ENCODE results near the gene TOM1L1.

The TOM1L1 gene

DNA sequence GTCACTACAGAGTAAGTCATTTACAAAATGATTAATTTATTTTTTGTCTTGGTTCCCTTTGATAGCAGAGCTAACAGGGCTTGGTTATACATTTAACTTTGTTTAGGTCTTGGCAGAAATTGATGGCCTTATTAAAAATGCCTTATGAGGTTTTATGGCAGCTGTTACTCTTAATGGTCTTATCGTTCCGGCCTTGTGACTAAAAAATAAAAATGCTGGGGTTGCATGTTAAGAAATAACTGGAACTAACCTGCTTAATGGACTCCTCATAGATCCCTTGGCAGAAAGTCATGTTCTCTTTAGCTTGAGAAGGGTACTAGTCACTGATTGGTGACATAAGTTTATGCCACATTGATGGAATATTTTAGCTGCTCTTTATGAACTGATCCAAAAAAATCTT lies 49.5 kb downstream of the TOM1L1 start:
- Mint-ChIP-seq H3K4me1 (ENCODE audit: low read depth) (no peaks in the 10 kb centered on the region), H3K36me3 (no peaks in the 10 kb centered on the region), H3K9me3 (ENCODE audit: low read depth) (no peaks in the 10 kb centered on the region), H3K4me3 (no peak overlapping the region), H3K27me3 (no peaks in the 10 kb centered on the region), H3K27ac (no peak overlapping the region)

GRCh38 chr17:54951286-54951685 lies 50.6 kb downstream of the TOM1L1 start:
- H3K4me3 Mint-ChIP-seq = no peak overlapping the region
- H3K27me3 Mint-ChIP-seq = no peaks in the 10 kb centered on the region
- H3K27ac Mint-ChIP-seq = no peak overlapping the region
- no peaks in the 10 kb centered on the region for H3K4me1 Mint-ChIP-seq (ENCODE audit: low read depth)
- no peaks in the 10 kb centered on the region for H3K9me3 Mint-ChIP-seq (ENCODE audit: low read depth)
- H3K36me3 Mint-ChIP-seq = no peaks in the 10 kb centered on the region

DNA sequence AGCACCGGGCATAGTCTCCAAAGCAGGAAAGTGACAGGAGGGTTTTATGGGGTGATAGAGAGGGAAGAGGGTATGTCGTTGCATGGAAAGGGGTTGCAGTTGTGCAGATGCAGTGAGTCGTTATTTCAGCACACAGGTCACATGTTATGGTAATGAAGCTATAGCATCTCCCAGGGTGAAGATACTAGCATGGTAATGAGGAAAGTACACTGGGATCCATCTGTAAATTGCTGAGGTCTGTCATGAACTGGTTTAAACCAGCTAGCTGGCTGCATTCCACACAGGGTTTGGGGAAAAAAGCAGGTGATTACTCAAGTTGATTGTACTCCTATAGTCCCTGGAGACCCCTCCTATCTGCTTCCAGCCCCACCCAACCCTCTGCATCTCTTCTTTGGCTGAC lies 56.1 kb downstream of the TOM1L1 start:
- Mint-ChIP-seq H3K27ac (no peak overlapping the region), H3K4me1 (ENCODE audit: low read depth) (peaks cover 5% of the 10 kb centered on the region), H3K27me3 (no peaks in the 10 kb centered on the region)

GRCh38 chr17:54967621-54968261 lies 67.1 kb downstream of the TOM1L1 start:
- Mint-ChIP-seq H3K4me1 (ENCODE audit: low read depth) (peaks cover 29% of the 10 kb centered on the region), H3K36me3 (peaks cover 2% of the 10 kb centered on the region), H3K9me3 (ENCODE audit: low read depth) (no peaks in the 10 kb centered on the region), H3K27me3 (no peaks in the 10 kb centered on the region), H3K27ac (no peak overlapping the region), H3K4me3 (no peak overlapping the region)

More for the DNA sequence above, 56.1 kb downstream of the TOM1L1 start:
- Mint-ChIP-seq H3K36me3 (peaks cover 3% of the 10 kb centered on the region), H3K4me3 (no peak overlapping the region), H3K9me3 (ENCODE audit: low read depth) (no peaks in the 10 kb centered on the region)

GRCh38 chr17:54968262-54968987 lies 67.8 kb downstream of the TOM1L1 start, which contains the start of the genes COX11 and STXBP4:
Gene COX11 (minus strand): TSS chr17:54968654. CDS start chr17:54968646, 8 bp downstream.
Gene STXBP4 (plus strand): TSS chr17:54968765. CDS start chr17:54986220, 17,455 bp downstream.
- H3K27me3 Mint-ChIP-seq = no peaks in the 10 kb centered on the region
- no peaks in the 10 kb centered on the region for H3K9me3 Mint-ChIP-seq (ENCODE audit: low read depth)
- H3K36me3 Mint-ChIP-seq = peaks cover 2% of the 10 kb centered on the region
- H3K27ac Mint-ChIP-seq = no peak within 1 kb of the TSS
- H3K4me1 Mint-ChIP-seq (ENCODE audit: low read depth) = peaks cover 28% of the 10 kb centered on the region
- no peak within 1 kb of the TSS for H3K4me3 Mint-ChIP-seq

DNA sequence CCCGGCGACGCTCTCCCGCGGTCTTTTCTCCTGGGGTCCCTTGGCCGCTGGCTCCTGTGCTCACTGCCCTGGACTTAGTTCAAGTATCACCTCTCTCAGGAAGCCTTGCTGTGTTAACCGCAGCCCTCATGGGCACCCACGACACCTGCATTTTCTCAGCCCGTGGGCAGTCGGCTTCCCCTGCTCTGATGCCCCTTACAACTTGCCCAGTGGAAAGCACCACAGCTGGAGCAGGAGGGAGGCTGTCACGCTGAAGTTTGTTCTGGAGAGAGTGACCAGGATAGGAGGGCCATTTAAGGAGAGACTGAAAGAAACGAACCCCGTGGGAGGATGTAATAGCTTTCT lies 68.3 kb downstream of the TOM1L1 start:
- peaks cover 28% of the 10 kb centered on the region for H3K4me1 Mint-ChIP-seq (ENCODE audit: low read depth)
- H3K4me3 Mint-ChIP-seq = no peak overlapping the region
- no peaks in the 10 kb centered on the region for H3K27me3 Mint-ChIP-seq

DNA sequence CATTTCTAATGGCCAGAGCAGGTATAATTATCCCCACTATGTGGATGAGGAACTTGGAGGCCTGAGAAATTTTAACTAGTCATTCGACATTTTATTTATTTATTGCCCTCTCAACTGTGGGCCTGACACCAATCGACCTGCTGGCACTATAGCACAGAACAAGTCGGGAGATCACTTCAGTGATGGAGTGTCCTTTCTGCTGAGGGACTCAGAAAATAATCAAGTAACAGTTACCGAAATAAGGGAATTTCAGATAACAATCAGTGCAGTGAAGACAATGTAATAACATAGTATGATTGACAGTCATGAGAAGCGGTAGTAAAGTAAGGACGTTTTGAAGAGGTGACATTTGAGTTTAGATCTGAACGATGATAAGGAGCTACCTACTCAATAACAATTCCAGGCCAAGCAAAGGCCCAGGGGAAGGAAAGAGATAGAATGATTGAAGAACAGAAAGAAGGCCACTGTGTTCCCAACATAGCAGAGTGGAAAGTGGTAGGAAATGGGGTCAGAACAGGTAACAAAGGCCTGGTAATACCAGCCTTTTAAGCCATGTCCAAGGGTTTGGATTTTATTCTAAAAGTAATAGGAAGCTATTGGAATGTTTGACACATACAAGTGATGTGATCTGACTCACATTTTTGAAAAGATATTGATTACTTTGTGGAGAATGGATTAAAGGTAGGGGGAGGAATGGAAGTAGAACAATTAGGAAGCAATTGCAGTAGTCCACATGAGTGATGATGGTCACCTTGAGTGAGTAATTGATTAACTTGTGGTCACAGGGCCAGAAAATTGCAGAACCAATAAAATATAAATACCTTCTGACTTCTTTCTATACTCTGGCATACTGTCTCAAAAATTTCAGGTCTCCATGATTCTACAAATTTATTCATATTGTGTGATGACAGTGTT lies 69.3 kb downstream of the TOM1L1 start:
- Mint-ChIP-seq H3K9me3 (ENCODE audit: low read depth) (no peaks in the 10 kb centered on the region), H3K4me3 (no peak overlapping the region), H3K4me1 (ENCODE audit: low read depth) (peaks cover 28% of the 10 kb centered on the region), H3K27me3 (no peaks in the 10 kb centered on the region), H3K27ac (no peak overlapping the region), H3K36me3 (peaks cover 2% of the 10 kb centered on the region)

More for the DNA sequence above, 68.3 kb downstream of the TOM1L1 start:
- Mint-ChIP-seq H3K27ac (no peak overlapping the region), H3K36me3 (peaks cover 2% of the 10 kb centered on the region), H3K9me3 (ENCODE audit: low read depth) (no peaks in the 10 kb centered on the region)

DNA sequence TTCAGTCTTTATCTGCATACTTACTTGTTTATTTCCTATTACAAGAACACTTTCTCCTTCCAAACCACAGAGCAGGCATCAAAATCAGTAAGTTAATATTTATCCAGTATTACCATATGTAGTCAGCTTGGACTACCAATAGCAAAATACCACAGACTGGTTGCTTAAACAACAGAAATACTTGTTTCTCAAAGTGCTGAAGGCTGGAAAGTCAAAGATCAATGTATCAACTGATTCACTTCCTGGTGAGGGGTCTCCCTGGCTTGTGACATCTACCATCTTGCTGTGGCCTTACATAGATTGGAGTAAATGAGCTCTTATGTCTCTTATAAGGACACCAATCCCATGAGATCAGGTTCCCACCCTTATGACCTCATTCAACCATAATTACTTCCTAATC lies 70.5 kb downstream of the TOM1L1 start:
- no peaks in the 10 kb centered on the region for H3K9me3 Mint-ChIP-seq (ENCODE audit: low read depth)
- peaks cover 25% of the 10 kb centered on the region for H3K4me1 Mint-ChIP-seq (ENCODE audit: low read depth)
- no peak overlapping the region for H3K27ac Mint-ChIP-seq
- H3K27me3 Mint-ChIP-seq = no peaks in the 10 kb centered on the region
- H3K4me3 Mint-ChIP-seq = no peak overlapping the region
- no peaks in the 10 kb centered on the region for H3K36me3 Mint-ChIP-seq

DNA sequence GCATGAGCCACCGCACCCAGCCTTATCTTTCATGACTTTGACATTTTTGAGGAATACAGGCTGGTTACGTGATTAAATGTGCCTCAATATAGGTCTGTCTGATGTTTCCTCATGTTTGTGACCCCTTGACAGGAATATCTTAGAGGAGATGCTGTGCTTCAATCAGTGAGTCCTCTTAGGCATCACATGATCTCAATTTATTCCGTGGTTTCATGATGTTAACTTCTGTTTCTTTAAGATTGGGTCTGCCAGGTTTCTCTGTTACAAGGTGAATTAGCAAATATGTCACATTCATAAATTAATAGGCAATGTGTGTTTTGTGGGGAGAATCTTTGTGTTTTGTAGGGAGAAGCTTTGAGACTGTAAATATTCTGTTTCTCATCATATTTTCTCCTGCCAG lies 71.2 kb downstream of the TOM1L1 start:
- Mint-ChIP-seq H3K27ac (no peak overlapping the region), H3K9me3 (ENCODE audit: low read depth) (no peaks in the 10 kb centered on the region), H3K4me3 (no peak overlapping the region), H3K4me1 (ENCODE audit: low read depth) (peaks cover 21% of the 10 kb centered on the region), H3K36me3 (peaks cover 2% of the 10 kb centered on the region), H3K27me3 (no peaks in the 10 kb centered on the region)

DNA sequence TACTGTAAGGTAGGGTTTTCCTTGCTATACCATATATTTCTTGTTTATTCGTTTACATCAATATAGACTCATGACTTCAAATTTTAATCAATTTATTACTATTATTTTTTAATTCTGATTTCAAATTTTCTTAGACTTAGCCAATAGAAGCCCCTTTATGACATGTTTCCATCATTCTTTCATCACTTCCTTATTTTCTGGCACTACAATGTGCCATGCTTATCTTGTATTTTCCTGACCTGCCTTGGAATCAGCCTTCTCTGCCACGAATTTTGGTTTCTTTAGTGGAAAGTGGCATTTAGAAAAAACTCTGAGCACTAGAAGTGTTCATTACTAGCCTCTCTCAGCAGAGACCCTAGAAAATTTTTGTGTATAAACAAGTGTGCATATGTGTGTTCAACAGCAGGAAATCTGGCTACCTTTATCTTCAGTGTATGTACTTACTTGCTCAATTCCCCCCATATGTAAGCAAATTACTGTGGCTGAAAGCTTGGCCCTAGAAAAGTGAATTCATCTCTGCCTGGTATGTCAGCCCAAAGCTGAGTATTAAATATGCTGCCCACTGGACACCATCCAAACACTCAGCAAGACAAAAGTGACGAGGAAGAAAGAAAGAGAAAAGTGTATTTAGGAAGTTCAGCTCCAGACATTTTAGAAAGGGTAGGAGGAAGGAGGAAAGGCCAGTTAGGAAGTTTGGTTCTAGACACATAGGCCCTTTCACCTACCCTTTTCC lies 71.9 kb downstream of the TOM1L1 start:
- H3K9me3 Mint-ChIP-seq (ENCODE audit: low read depth) = no peaks in the 10 kb centered on the region
- peaks cover 3% of the 10 kb centered on the region for H3K36me3 Mint-ChIP-seq
- no peak overlapping the region for H3K4me3 Mint-ChIP-seq
- no peaks in the 10 kb centered on the region for H3K27me3 Mint-ChIP-seq
- H3K4me1 Mint-ChIP-seq (ENCODE audit: low read depth) = peaks cover 15% of the 10 kb centered on the region
- no peak overlapping the region for H3K27ac Mint-ChIP-seq

- Mint-ChIP-seq H3K4me1 (ENCODE audit: low read depth) (peaks cover 20% of the 10 kb centered on the region), H3K9me3 (ENCODE audit: low read depth) (no peaks in the 10 kb centered on the region), H3K4me3 (no peak overlapping the region), H3K27me3 (no peaks in the 10 kb centered on the region), H3K27ac (no peak overlapping the region), H3K36me3 (peaks cover 9% of the 10 kb centered on the region)
Measured at GRCh38 chr17:54974759-54975158, 74.1 kb downstream of the TOM1L1 start.

GRCh38 chr17:54976316-54976715 lies 75.7 kb downstream of the TOM1L1 start:
- Mint-ChIP-seq H3K4me1 (ENCODE audit: low read depth) (peaks cover 18% of the 10 kb centered on the region), H3K27me3 (no peaks in the 10 kb centered on the region), H3K36me3 (peaks cover 15% of the 10 kb centered on the region), H3K9me3 (ENCODE audit: low read depth) (no peaks in the 10 kb centered on the region), H3K27ac (no peak overlapping the region), H3K4me3 (no peak overlapping the region)

- peaks cover 18% of the 10 kb centered on the region for H3K4me1 Mint-ChIP-seq (ENCODE audit: low read depth)
- no peaks in the 10 kb centered on the region for H3K27me3 Mint-ChIP-seq
- no peak overlapping the region for H3K4me3 Mint-ChIP-seq
- peaks cover 15% of the 10 kb centered on the region for H3K36me3 Mint-ChIP-seq
- no peaks in the 10 kb centered on the region for H3K9me3 Mint-ChIP-seq (ENCODE audit: low read depth)
- no peak overlapping the region for H3K27ac Mint-ChIP-seq
Measured at GRCh38 chr17:54977744-54978143, 77.1 kb downstream of the TOM1L1 start.

- H3K27me3 Mint-ChIP-seq = no peaks in the 10 kb centered on the region
- H3K36me3 Mint-ChIP-seq = peaks cover 15% of the 10 kb centered on the region
Measured at GRCh38 chr17:54979657-54980056, 79.0 kb downstream of the TOM1L1 start.

More at GRCh38 chr17:54979657-54980056, 79.0 kb downstream of the TOM1L1 start:
- Mint-ChIP-seq H3K4me1 (ENCODE audit: low read depth) (peaks cover 17% of the 10 kb centered on the region), H3K27ac (no peak overlapping the region), H3K9me3 (ENCODE audit: low read depth) (no peaks in the 10 kb centered on the region), H3K4me3 (no peak overlapping the region)

Data from activated naive CD8-positive, alpha-beta T cell (primary cell).